ENCODE measurements around the gene ZBTB20. TPM values are rescaled to one million over a fixed set of nuclear protein-coding genes. Genes with fewer than 3 reads are reported as not detected.

The ZBTB20 gene
- total RNA-seq, 1 donor from 2014 or later = 61.0 TPM

GRCh38 chr3:114712728-114713492, 434.2 kb downstream of the ZBTB20 start:
- Histone ChIP-seq H3K27ac (no peak overlapping the region), H3K36me3 (no peaks in the 10 kb centered on the region), H3K4me3 (no peak overlapping the region), H3K9me3 (no peaks in the 10 kb centered on the region), H3K4me1 (peaks cover 6% of the 10 kb centered on the region), H3K27me3 (no peaks in the 10 kb centered on the region)
- no peak for DNase-seq
- intact Hi-C loops (cut with DNase I) = no loop called here
- ATAC-seq = no peak
- TF ChIP-seq CTCF (IDR thresholded peaks at IDR 0.05) = no peak

GRCh38 chr3:114711321-114711886, 435.7 kb downstream of the ZBTB20 start:
- ATAC-seq (no peak), DNase-seq (no peak)
- H3K27me3 ChIP-seq = no peaks in the 10 kb centered on the region
- no peaks in the 10 kb centered on the region for H3K9me3 ChIP-seq
- H3K27ac ChIP-seq = no peak overlapping the region
- intact Hi-C loops (cut with DNase I) = no loop called here
- no peak overlapping the region for H3K4me3 ChIP-seq
- no peaks in the 10 kb centered on the region for H3K36me3 ChIP-seq
- no peak for TF ChIP-seq CTCF (IDR thresholded peaks at IDR 0.05)
- peaks cover 6% of the 10 kb centered on the region for H3K4me1 ChIP-seq

GRCh38 chr3:114709102-114709501, 438.0 kb downstream of the ZBTB20 start:
- ATAC-seq (peak; percentile 85), DNase-seq (no peak)
- Histone ChIP-seq H3K27me3 (no peaks in the 10 kb centered on the region), H3K27ac (no peak overlapping the region), H3K4me1 (peaks cover 11% of the 10 kb centered on the region), H3K4me3 (no peak overlapping the region), H3K9me3 (no peaks in the 10 kb centered on the region), H3K36me3 (no peaks in the 10 kb centered on the region)
- no peak for TF ChIP-seq CTCF (IDR thresholded peaks at IDR 0.05)
- intact Hi-C loops (cut with DNase I) = no loop called here

- no peak overlapping the region for H3K4me3 ChIP-seq
- no peak for DNase-seq
- H3K4me1 ChIP-seq = peaks cover 11% of the 10 kb centered on the region
- intact Hi-C loops (cut with DNase I) = no loop called here
- TF ChIP-seq CTCF (IDR thresholded peaks at IDR 0.05) = no peak
- no peaks in the 10 kb centered on the region for H3K9me3 ChIP-seq
- no peak for ATAC-seq
- no peaks in the 10 kb centered on the region for H3K36me3 ChIP-seq
- no peaks in the 10 kb centered on the region for H3K27me3 ChIP-seq
- H3K27ac ChIP-seq = no peak overlapping the region
Observed at GRCh38 chr3:114707252-114707860, 439.7 kb downstream of the ZBTB20 start.

GRCh38 chr3:114706591-114707232, 440.4 kb downstream of the ZBTB20 start:
- peak; percentile 76 for ATAC-seq
- no peak for TF ChIP-seq CTCF (IDR thresholded peaks at IDR 0.05)
- Histone ChIP-seq H3K9me3 (no peaks in the 10 kb centered on the region), H3K4me3 (no peak overlapping the region), H3K4me1 (peaks cover 11% of the 10 kb centered on the region), H3K36me3 (no peaks in the 10 kb centered on the region), H3K27me3 (no peaks in the 10 kb centered on the region), H3K27ac (no peak overlapping the region)
- intact Hi-C loops (cut with DNase I) = no loop called here
- no peak for DNase-seq

Data from upper lobe of right lung (tissue), 1 donor.